Neural progenitor cell (in vitro differentiated cells): ENCODE results near the gene LAMTOR5. TPM values are rescaled to one million over a fixed set of nuclear protein-coding genes. Genes with fewer than 3 reads are reported as not detected.

Source experiments
- DNase-seq: peaks from one replicate; pipeline ENCODE4 v3.0.0-alpha.2; 2016; ENCODE audit warnings: low spot score
- H2AFZ ChIP-seq: fragments of 200-600 bp; sonication (generic); replicated peaks from 2 replicates; pipeline ENCODE4 v1.6.1; 2016; ENCODE audit warnings: antibody characterized with exemption
- H3F3A ChIP-seq: fragments of 200-600 bp; sonication (generic); 2 replicates; pipeline ENCODE4 v1.6.1; 2016; ENCODE audit warnings: antibody characterized with exemption, low read depth
- H3K27ac ChIP-seq: fragments of 200-600 bp; sonication (generic); 2 replicates; pipeline ENCODE4 v1.5.1; 2016; ENCODE audit warnings: mild to moderate bottlenecking
- H3K27me3 ChIP-seq: fragments of 200-600 bp; sonication (generic); 2 replicates; pipeline ENCODE4 v1.6.1; 2016; ENCODE audit warnings: mild to moderate bottlenecking, moderate library complexity
- H3K36me3 ChIP-seq: fragments of 200-600 bp; sonication (generic); 2 replicates; pipeline ENCODE4 v1.5.1; 2016
- H3K4me1 ChIP-seq: fragments of 200-600 bp; sonication (generic); 2 replicates; pipeline ENCODE4 v1.6.1; 2016; ENCODE audit warnings: mixed run types
- H3K4me2 ChIP-seq: fragments of 200-600 bp; sonication (generic); 2 replicates; pipeline ENCODE4 v1.6.1; 2016
- H3K4me3 ChIP-seq: fragments of 200-600 bp; sonication (generic); 2 replicates; pipeline ENCODE4 v1.5.1; 2016
- H3K79me2 ChIP-seq: fragments of 200-600 bp; sonication (generic); 2 replicates; pipeline ENCODE4 v1.6.1; 2016; ENCODE audit warnings: low read depth
- H3K9ac ChIP-seq: fragments of 200-600 bp; sonication (generic); 2 replicates; pipeline ENCODE4 v1.6.1; 2016
- H3K9me3 ChIP-seq: fragments of 200-600 bp; sonication (generic); 2 replicates; pipeline ENCODE4 v1.5.1; 2016; ENCODE audit warnings: low read depth
- H4K20me1 ChIP-seq: fragments of 200-600 bp; sonication (generic); 2 replicates; pipeline ENCODE4 v1.6.1; 2016; ENCODE audit warnings: low read depth
- H3K27ac Mint-ChIP-seq: 3 replicates; pipeline ENCODE4 v1.8.0; 2021; ENCODE audit warnings: mixed read lengths
- H3K27me3 Mint-ChIP-seq: 2 replicates; pipeline ENCODE4 v1.8.0; 2022; ENCODE audit warnings: low read depth, mild to moderate bottlenecking, inconsistent platforms, moderate library complexity, mixed read lengths; ENCODE audit not compliant: insufficient read depth
- H3K36me3 Mint-ChIP-seq: 3 replicates; pipeline ENCODE4 v1.8.0; 2021; ENCODE audit warnings: mixed read lengths
- H3K4me1 Mint-ChIP-seq: 3 replicates; pipeline ENCODE4 v1.8.0; 2021; ENCODE audit warnings: mixed read lengths
- H3K4me3 Mint-ChIP-seq: 3 replicates; pipeline ENCODE4 v1.8.0; 2021; ENCODE audit warnings: mild to moderate bottlenecking, moderate library complexity, mixed read lengths
- H3K9me3 Mint-ChIP-seq: 3 replicates; pipeline ENCODE4 v1.8.0; 2020; ENCODE audit warnings: mixed read lengths
- CTCF ChIP-seq: fragments of 200-600 bp; sonication (generic); IDR thresholded peaks from 2 replicates; pipeline ENCODE4 v1.5.1; 2017; ENCODE audit warnings: antibody characterized with exemption, mild to moderate bottlenecking
- EZH2 ChIP-seq: fragments of 200-600 bp; sonication (generic); IDR thresholded peaks from 2 replicates; pipeline ENCODE4 v1.6.1; 2017; ENCODE audit warnings: antibody characterized with exemption, mild to moderate bottlenecking, moderate library complexity
- EZH2phosphoT487 ChIP-seq: fragments of 200-600 bp; sonication (generic); IDR thresholded peaks from 2 replicates; pipeline ENCODE4 v1.6.1; 2017; ENCODE audit warnings: antibody characterized with exemption
- total RNA-seq: library from RNA; depleted of rRNA; stranded (reverse); fragments of >200 nt; gene quantifications from 2 replicates; pipeline ENCODE4 v1.2.3, GENCODE V29; 2015; ENCODE audit warnings: low replicate concordance

LAMTOR5 gene
- total RNA-seq, 1 donor from 2014 or later: 46.8 TPM

DNA sequence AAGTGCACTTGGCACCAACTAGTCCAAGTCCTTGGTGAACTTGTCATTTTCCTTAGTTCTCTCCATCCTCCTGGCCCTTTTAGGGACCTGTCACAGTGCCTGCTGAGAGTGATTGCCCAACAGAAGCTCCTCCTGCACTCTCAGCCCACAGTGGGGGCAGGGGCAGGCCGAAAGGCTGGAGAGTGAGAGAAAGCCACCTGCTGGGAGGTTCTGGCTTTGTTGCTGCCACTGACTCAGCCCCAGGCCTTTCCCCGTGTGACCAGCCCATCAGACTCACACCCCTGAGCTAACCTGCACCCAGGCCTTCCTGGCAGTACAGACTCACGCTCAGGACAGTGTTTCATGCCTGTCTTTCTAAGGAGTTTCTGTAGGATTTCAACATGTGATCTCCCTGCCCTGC, 26.3 kb upstream of the LAMTOR5 start:
- Mint-ChIP-seq H3K4me1 (peaks cover 30% of the 10 kb centered on the region), H3K4me3 (no peak overlapping the region)
- peak; percentile 74 for DNase-seq

GRCh38 chr1:110433213-110433612, 25.7 kb upstream of the LAMTOR5 start:
- Histone ChIP-seq H3K4me1 (peaks cover 11% of the 10 kb centered on the region), H3K9ac (no peak overlapping the region), H3K4me3 (no peak overlapping the region), H3K27ac (no peak overlapping the region), H2AFZ (peak overlapping the region; percentile 77), H3K79me2 (no peaks in the 10 kb centered on the region), H4K20me1 (no peaks in the 10 kb centered on the region), H3K27me3 (no peaks in the 10 kb centered on the region), H3K36me3 (no peaks in the 10 kb centered on the region), H3F3A (no peaks in the 10 kb centered on the region), H3K9me3 (no peaks in the 10 kb centered on the region), H3K4me2 (peak overlapping the region; percentile 47)
- H3K4me1 Mint-ChIP-seq: peaks cover 30% of the 10 kb centered on the region
- no peak for TF ChIP-seq EZH2phosphoT487
- no peak for TF ChIP-seq CTCF
- TF ChIP-seq EZH2: no peak
- no peak overlapping the region for H3K4me3 Mint-ChIP-seq
- peaks cover 7% of the 10 kb centered on the region for H3K27me3 Mint-ChIP-seq
- no peak for DNase-seq
- H3K36me3 Mint-ChIP-seq: no peaks in the 10 kb centered on the region
- H3K9me3 Mint-ChIP-seq: no peaks in the 10 kb centered on the region
- H3K27ac Mint-ChIP-seq: no peak overlapping the region

More for the DNA sequence above, 26.3 kb upstream of the LAMTOR5 start:
- Mint-ChIP-seq H3K9me3 (no peaks in the 10 kb centered on the region), H3K27me3 (peaks cover 8% of the 10 kb centered on the region), H3K27ac (peak overlapping the region; percentile 79), H3K36me3 (no peaks in the 10 kb centered on the region)
- H4K20me1 ChIP-seq: no peaks in the 10 kb centered on the region
- peaks cover 11% of the 10 kb centered on the region for H3K4me1 ChIP-seq
- H3K27ac ChIP-seq: no peak overlapping the region
- H3K9me3 ChIP-seq: no peaks in the 10 kb centered on the region
- H3F3A ChIP-seq: no peaks in the 10 kb centered on the region
- H2AFZ ChIP-seq: peak overlapping the region; percentile 77
- no peak overlapping the region for H3K9ac ChIP-seq
- H3K27me3 ChIP-seq: no peaks in the 10 kb centered on the region
- no peak overlapping the region for H3K4me3 ChIP-seq
- no peak for TF ChIP-seq CTCF
- no peak for TF ChIP-seq EZH2
- TF ChIP-seq EZH2phosphoT487: no peak
- H3K4me2 ChIP-seq: peak overlapping the region; percentile 47
- H3K36me3 ChIP-seq: no peaks in the 10 kb centered on the region
- H3K79me2 ChIP-seq: no peaks in the 10 kb centered on the region

DNA sequence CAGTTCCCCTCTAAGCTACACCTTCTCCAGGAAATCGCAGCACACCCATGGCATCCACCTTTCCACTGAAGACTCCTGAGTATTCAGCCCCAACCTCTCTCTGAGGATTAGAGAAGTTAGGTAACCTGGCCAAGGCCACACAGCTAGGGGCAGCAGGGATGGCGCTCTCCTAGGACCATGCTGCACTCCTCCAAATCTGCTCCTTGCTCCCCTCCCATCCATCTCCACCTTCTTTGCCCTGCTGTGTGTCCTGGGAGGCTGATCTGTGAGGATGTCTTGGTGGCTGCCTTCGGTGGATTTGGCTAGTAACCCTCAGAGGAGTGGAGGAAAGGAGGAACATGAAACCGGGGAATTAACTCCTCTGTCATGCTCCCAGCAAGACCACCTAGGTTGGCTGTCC, 23.4 kb upstream of the LAMTOR5 start:
- no peak overlapping the region for H3K4me2 ChIP-seq
- H3K9ac ChIP-seq: no peak overlapping the region
- Mint-ChIP-seq H3K4me3 (no peak overlapping the region), H3K4me1 (peaks cover 23% of the 10 kb centered on the region), H3K36me3 (no peaks in the 10 kb centered on the region), H3K27me3 (peaks cover 6% of the 10 kb centered on the region), H3K9me3 (no peaks in the 10 kb centered on the region), H3K27ac (peak overlapping the region; percentile 81)
- H3K36me3 ChIP-seq: no peaks in the 10 kb centered on the region
- no peaks in the 10 kb centered on the region for H3K27me3 ChIP-seq
- H3K9me3 ChIP-seq: no peaks in the 10 kb centered on the region
- H4K20me1 ChIP-seq: no peaks in the 10 kb centered on the region
- H3K27ac ChIP-seq: no peak overlapping the region
- H2AFZ ChIP-seq: no peak overlapping the region
- no peak overlapping the region for H3K4me3 ChIP-seq
- DNase-seq: no peak
- no peaks in the 10 kb centered on the region for H3K79me2 ChIP-seq
- H3F3A ChIP-seq: no peaks in the 10 kb centered on the region
- H3K4me1 ChIP-seq: peaks cover 11% of the 10 kb centered on the region
- no peak for TF ChIP-seq CTCF
- TF ChIP-seq EZH2: no peak
